DOHH2 (cell line): ENCODE results near the gene E2F6.

ENCODE experiments used
- EZH2phosphoT487 ChIP-seq: fragments of 200-600 bp; sonication (generic); IDR thresholded peaks from 2 replicates; pipeline ENCODE4 v1.6.1; 2017; ENCODE audit warnings: borderline replicate concordance, mild to moderate bottlenecking, antibody characterized with exemption, low read length, moderate library complexity, mixed read lengths
- TF ChIP-seq, protein P1 (sequence below): fragments of 200-600 bp; sonication (generic); IDR thresholded peaks from one replicate; pipeline ENCODE4 v1.5.1; 2014; ENCODE audit warnings: antibody characterized with exemption, mild to moderate bottlenecking, low read depth, low read length; ENCODE audit not compliant: poor library complexity, severe bottlenecking

DNA sequence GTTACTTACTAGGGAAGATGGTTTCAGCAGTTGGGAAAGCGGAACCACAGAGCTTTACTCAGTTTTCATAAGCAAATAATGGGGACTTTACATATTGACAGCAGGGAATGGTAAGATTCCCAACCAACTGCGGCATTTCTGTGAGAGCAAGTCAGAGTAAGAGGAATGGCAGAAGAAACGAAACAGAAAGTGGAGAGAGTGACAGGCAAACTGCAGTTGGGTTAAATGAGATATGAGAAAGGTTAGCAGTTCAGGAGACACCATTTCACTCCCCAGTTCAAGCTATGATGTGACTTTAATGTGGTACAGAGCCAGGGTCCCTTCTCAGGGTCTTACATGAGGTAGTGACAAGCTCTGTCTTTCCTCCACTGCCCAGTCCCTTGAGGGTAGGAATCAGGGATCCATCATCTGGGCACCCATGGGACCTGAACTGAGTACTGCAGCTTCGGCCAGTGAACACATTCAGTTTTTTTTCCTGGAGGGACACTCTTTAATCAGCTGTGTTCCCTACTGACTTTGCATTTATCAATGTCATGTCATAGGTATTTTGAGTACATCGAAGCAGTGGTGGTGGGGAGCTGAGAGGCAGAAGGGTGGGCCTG is 34.8 kb upstream of the E2F6 start:
- TF ChIP-seq, protein P1, sequence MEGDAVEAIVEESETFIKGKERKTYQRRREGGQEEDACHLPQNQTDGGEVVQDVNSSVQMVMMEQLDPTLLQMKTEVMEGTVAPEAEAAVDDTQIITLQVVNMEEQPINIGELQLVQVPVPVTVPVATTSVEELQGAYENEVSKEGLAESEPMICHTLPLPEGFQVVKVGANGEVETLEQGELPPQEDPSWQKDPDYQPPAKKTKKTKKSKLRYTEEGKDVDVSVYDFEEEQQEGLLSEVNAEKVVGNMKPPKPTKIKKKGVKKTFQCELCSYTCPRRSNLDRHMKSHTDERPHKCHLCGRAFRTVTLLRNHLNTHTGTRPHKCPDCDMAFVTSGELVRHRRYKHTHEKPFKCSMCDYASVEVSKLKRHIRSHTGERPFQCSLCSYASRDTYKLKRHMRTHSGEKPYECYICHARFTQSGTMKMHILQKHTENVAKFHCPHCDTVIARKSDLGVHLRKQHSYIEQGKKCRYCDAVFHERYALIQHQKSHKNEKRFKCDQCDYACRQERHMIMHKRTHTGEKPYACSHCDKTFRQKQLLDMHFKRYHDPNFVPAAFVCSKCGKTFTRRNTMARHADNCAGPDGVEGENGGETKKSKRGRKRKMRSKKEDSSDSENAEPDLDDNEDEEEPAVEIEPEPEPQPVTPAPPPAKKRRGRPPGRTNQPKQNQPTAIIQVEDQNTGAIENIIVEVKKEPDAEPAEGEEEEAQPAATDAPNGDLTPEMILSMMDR, result no peak
- TF ChIP-seq EZH2phosphoT487, result no peak
